GM15510 (cell line): Measurements from ENCODE around the gene PPP1R9A.

Experiments used
- POLR2A ChIP-seq: IDR thresholded peaks from 3 replicates; pipeline ENCODE4 v1.6.1; 2011; ENCODE audit warnings: borderline replicate concordance; ENCODE audit not compliant: insufficient read length; ENCODE audit errors: extremely low read depth

PPP1R9A gene

GRCh38 chr7:95028683-95029082 lies 121.3 kb downstream of the PPP1R9A start:
- TF ChIP-seq POLR2A = no peak

- no peak for TF ChIP-seq POLR2A
These were observed 127.9 kb downstream of the PPP1R9A start for GRCh38 chr7:95035295-95035694.

GRCh38 chr7:95041031-95041430 lies 133.6 kb downstream of the PPP1R9A start:
- TF ChIP-seq POLR2A = no peak

- TF ChIP-seq POLR2A = no peak
These were observed 138.0 kb downstream of the PPP1R9A start for GRCh38 chr7:95045236-95045923.

- TF ChIP-seq POLR2A = no peak
These were observed 139.3 kb downstream of the PPP1R9A start for GRCh38 chr7:95046494-95047240.

GRCh38 chr7:95047291-95047690 lies 139.9 kb downstream of the PPP1R9A start:
- no peak for TF ChIP-seq POLR2A

- TF ChIP-seq POLR2A = no peak
These were observed 145.2 kb downstream of the PPP1R9A start for GRCh38 chr7:95052566-95053094.

GRCh38 chr7:95054386-95054785 lies 147.0 kb downstream of the PPP1R9A start:
- no peak for TF ChIP-seq POLR2A

GRCh38 chr7:95055295-95055694 lies 147.9 kb downstream of the PPP1R9A start:
- TF ChIP-seq POLR2A = no peak

- no peak for TF ChIP-seq POLR2A
These were observed 148.8 kb downstream of the PPP1R9A start for GRCh38 chr7:95056107-95056739.

GRCh38 chr7:95056901-95057300 lies 149.5 kb downstream of the PPP1R9A start:
- no peak for TF ChIP-seq POLR2A

- TF ChIP-seq POLR2A = no peak
These were observed 152.5 kb downstream of the PPP1R9A start for GRCh38 chr7:95059842-95060313.

- TF ChIP-seq POLR2A = no peak
These were observed 155.5 kb downstream of the PPP1R9A start for GRCh38 chr7:95062901-95063300.

- TF ChIP-seq POLR2A = no peak
These were observed 159.5 kb downstream of the PPP1R9A start for GRCh38 chr7:95066737-95067530.
